ENCODE measurements around the gene APMAP. TPM values are rescaled to one million over a fixed set of nuclear protein-coding genes. Genes with fewer than 3 reads are reported as not detected.

Gene APMAP
- total RNA-seq, 1 donor from 2014 or later: 48.8 TPM

DNA sequence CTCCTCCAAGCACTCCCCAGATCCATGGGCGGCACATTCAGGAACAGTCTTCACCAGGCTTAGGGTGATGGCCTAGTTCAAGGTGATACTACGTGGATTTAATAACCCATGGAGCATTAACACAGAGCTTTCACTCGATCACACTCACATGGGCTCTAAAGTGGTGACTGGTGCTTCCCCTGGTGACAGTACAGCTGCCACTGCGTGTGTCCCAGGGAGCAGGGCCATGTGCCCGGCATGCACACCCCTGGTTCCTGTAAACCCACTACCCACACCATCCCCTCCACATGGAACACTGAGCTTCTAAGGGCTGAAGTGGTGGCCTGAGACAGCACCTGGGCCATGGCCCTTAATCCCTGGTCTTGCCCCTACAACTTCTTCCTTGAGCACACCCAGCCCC is 27.8 kb upstream of the APMAP start:
- Mint-ChIP-seq H3K27ac (no peak overlapping the region), H3K4me1 (ENCODE audit: low read depth) (no peaks in the 10 kb centered on the region), H3K36me3 (ENCODE audit: low read depth) (peaks cover 4% of the 10 kb centered on the region), H3K4me3 (ENCODE audit: low read depth) (no peak overlapping the region), H3K27me3 (ENCODE audit: low read depth) (no peaks in the 10 kb centered on the region), H3K9me3 (no peaks in the 10 kb centered on the region)
- intact Hi-C loops (cut with micrococcal nuclease): no loop called here
- no peak for DNase-seq (ENCODE audit: low spot score)

DNA sequence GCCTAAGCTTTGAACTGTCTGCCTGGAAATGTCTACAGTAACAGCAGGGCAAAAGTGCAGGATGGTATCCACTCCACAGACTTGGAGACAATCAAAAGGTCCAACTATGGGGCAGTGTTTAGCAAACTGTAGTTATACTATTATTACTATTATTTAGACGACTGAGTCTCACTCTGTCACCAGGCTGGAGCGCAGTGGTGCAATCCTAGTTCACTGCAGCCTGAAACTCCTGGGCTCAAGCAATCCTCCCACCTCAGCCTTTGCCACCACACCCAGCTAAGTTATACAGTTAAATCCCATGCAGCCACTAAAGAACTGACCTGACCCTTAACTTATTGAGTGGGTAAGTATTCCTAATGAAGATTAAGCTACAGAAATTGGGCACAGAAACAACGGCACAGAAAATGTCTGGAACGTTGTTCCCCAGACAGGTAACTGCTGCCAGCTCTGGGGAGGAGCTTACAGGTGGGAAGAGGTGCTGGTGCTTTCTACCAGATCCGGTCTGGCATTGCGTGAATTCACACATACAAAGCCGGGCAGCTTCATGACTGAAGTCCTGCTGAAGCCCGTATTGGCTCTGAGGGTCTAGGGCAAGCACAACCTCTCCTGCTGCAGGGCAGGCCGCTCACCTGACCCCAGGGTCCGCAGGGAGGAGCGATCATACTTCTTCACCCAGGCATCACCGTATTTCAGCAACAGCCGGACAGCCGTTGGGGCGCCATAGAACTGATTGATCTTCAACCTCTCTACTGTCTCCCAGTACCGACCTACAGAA is 27.0 kb upstream of the APMAP start:
- intact Hi-C loops (cut with micrococcal nuclease): no loop called here
- H3K27ac Mint-ChIP-seq: no peak overlapping the region
- peaks cover 4% of the 10 kb centered on the region for H3K36me3 Mint-ChIP-seq (ENCODE audit: low read depth)
- no peaks in the 10 kb centered on the region for H3K4me1 Mint-ChIP-seq (ENCODE audit: low read depth)
- no peaks in the 10 kb centered on the region for H3K27me3 Mint-ChIP-seq (ENCODE audit: low read depth)
- no peaks in the 10 kb centered on the region for H3K9me3 Mint-ChIP-seq
- DNase-seq (ENCODE audit: low spot score): no peak
- H3K4me3 Mint-ChIP-seq (ENCODE audit: low read depth): no peak overlapping the region

- H3K27me3 Mint-ChIP-seq (ENCODE audit: low read depth): no peaks in the 10 kb centered on the region
- DNase-seq (ENCODE audit: low spot score): no peak
- intact Hi-C loops (cut with micrococcal nuclease): no loop called here
- H3K4me1 Mint-ChIP-seq (ENCODE audit: low read depth): no peaks in the 10 kb centered on the region
- H3K36me3 Mint-ChIP-seq (ENCODE audit: low read depth): peaks cover 4% of the 10 kb centered on the region
- no peaks in the 10 kb centered on the region for H3K9me3 Mint-ChIP-seq
- no peak overlapping the region for H3K4me3 Mint-ChIP-seq (ENCODE audit: low read depth)
- no peak overlapping the region for H3K27ac Mint-ChIP-seq
Observed at GRCh38 chr20:25018841-25019240, 26.3 kb upstream of the APMAP start.

DNA sequence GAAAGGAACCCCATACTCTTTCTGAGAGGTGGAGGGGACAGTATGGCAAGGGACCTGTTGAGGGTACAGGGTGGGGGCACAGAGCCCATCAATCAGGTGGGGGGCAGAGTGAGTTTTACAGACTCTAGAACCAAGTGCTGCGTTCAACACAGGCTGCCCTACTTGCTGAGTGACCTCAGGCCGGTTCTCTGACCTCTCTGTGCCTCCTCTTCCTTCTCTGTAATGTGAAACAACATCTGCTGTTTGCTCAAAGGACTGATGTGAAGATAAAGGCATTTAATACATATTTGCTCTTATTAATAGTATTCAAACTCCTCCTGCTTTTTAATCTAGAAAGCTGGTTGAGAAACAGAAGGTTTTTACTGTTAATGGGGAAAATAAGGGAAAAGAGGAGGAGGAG is 25.9 kb upstream of the APMAP start:
- Mint-ChIP-seq H3K4me3 (ENCODE audit: low read depth) (no peak overlapping the region), H3K4me1 (ENCODE audit: low read depth) (no peaks in the 10 kb centered on the region), H3K36me3 (ENCODE audit: low read depth) (peaks cover 4% of the 10 kb centered on the region), H3K9me3 (no peaks in the 10 kb centered on the region), H3K27me3 (ENCODE audit: low read depth) (no peaks in the 10 kb centered on the region), H3K27ac (no peak overlapping the region)
- intact Hi-C loops (cut with micrococcal nuclease): no loop called here
- no peak for DNase-seq (ENCODE audit: low spot score)

- H3K27ac Mint-ChIP-seq: no peak overlapping the region
- no peak for DNase-seq (ENCODE audit: low spot score)
- no peaks in the 10 kb centered on the region for H3K27me3 Mint-ChIP-seq (ENCODE audit: low read depth)
- H3K4me1 Mint-ChIP-seq (ENCODE audit: low read depth): no peaks in the 10 kb centered on the region
- no peaks in the 10 kb centered on the region for H3K9me3 Mint-ChIP-seq
- H3K36me3 Mint-ChIP-seq (ENCODE audit: low read depth): peaks cover 4% of the 10 kb centered on the region
- no peak overlapping the region for H3K4me3 Mint-ChIP-seq (ENCODE audit: low read depth)
- intact Hi-C loops (cut with micrococcal nuclease): no loop called here
Observed at GRCh38 chr20:25017257-25017803, 24.8 kb upstream of the APMAP start.

- H3K36me3 Mint-ChIP-seq (ENCODE audit: low read depth): peaks cover 4% of the 10 kb centered on the region
Observed at GRCh38 chr20:25016471-25016870, 23.9 kb upstream of the APMAP start.

GRCh38 chr20:25015986-25016385 is 23.4 kb upstream of the APMAP start:
- intact Hi-C loops (cut with micrococcal nuclease): no loop called here
- no peak for DNase-seq (ENCODE audit: low spot score)

More at GRCh38 chr20:25016471-25016870, 23.9 kb upstream of the APMAP start:
- no peaks in the 10 kb centered on the region for H3K9me3 Mint-ChIP-seq
- H3K27me3 Mint-ChIP-seq (ENCODE audit: low read depth): no peaks in the 10 kb centered on the region
- intact Hi-C loops (cut with micrococcal nuclease): no loop called here
- H3K4me1 Mint-ChIP-seq (ENCODE audit: low read depth): no peaks in the 10 kb centered on the region
- DNase-seq (ENCODE audit: low spot score): no peak
- H3K4me3 Mint-ChIP-seq (ENCODE audit: low read depth): no peak overlapping the region
- H3K27ac Mint-ChIP-seq: no peak overlapping the region

DNA sequence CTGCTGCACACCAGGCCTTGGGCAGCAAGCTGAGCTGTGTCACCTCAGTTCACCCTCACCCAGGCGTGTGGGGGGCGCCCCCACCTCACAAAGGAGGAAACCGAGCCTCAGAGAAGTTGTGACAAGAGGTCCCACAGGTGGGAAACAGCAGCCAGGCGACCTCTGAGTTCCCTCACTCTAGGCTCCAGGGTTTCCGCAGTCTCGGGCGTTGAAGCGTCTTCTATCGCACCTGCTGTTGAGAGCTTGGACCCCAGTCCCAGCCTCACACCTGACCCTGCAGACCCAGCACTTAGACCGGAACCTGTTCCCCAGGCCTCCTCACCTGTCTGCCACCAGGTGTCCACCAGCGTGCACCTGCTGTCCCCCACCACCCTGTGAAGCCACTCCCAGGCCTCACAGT is 22.3 kb upstream of the APMAP start:
- Mint-ChIP-seq H3K27me3 (ENCODE audit: low read depth) (no peaks in the 10 kb centered on the region), H3K9me3 (no peaks in the 10 kb centered on the region), H3K4me3 (ENCODE audit: low read depth) (no peak overlapping the region), H3K4me1 (ENCODE audit: low read depth) (no peaks in the 10 kb centered on the region), H3K36me3 (ENCODE audit: low read depth) (peaks cover 4% of the 10 kb centered on the region), H3K27ac (no peak overlapping the region)
- intact Hi-C loops (cut with micrococcal nuclease): no loop called here
- no peak for DNase-seq (ENCODE audit: low spot score)

More at GRCh38 chr20:25015986-25016385, 23.4 kb upstream of the APMAP start:
- Mint-ChIP-seq H3K4me3 (ENCODE audit: low read depth) (no peak overlapping the region), H3K27me3 (ENCODE audit: low read depth) (no peaks in the 10 kb centered on the region), H3K9me3 (no peaks in the 10 kb centered on the region), H3K36me3 (ENCODE audit: low read depth) (peaks cover 4% of the 10 kb centered on the region), H3K27ac (no peak overlapping the region), H3K4me1 (ENCODE audit: low read depth) (no peaks in the 10 kb centered on the region)

DNA sequence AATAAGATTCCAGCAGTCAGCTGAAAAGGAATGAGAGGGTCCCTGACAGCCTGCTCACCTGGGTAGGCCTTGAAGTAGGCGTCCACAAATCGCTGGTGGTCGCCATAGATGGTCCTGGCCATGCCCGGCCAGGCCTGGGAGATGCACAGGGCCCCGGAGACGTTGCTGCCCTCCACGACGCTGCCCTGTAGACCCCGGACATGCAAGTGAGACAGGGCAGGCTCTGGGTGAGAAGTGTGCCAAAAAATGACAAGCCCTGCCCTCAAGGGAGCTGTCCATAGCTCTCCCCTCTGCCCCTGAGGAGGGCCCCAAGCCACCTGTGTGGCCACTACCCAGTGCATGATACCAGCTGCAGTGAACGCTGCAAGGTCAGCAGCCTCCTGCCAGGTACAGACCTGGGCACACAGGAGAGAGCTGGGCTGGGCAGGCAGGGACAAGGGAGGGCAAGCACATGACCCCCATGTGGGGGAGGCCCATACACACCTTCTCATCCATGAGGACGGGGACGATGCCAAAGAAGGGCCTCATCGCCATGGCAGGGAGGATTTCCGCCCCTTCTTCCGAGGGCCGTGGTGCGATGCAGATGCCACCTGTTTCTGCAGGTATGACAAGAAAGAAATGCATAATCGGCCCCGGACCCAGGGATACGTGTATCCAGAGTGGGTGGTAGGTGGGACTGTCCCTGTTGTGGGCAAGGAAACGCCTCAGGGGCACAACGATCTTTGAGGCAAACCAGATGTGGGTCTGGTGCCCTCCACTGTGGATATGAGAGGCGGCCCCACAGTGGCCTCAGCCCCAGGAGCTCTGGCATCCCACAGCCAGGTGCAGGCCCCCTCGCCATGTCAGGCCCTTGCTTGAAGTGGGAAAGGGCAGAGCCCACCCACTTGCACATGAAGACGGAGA is 21.2 kb upstream of the APMAP start:
- H3K4me3 Mint-ChIP-seq (ENCODE audit: low read depth): no peak overlapping the region
- H3K27me3 Mint-ChIP-seq (ENCODE audit: low read depth): no peaks in the 10 kb centered on the region
- H3K9me3 Mint-ChIP-seq: no peaks in the 10 kb centered on the region
- intact Hi-C loops (cut with micrococcal nuclease): no loop called here
- DNase-seq (ENCODE audit: low spot score): no peak
- peaks cover 4% of the 10 kb centered on the region for H3K36me3 Mint-ChIP-seq (ENCODE audit: low read depth)
- H3K27ac Mint-ChIP-seq: no peak overlapping the region
- H3K4me1 Mint-ChIP-seq (ENCODE audit: low read depth): no peaks in the 10 kb centered on the region

DNA sequence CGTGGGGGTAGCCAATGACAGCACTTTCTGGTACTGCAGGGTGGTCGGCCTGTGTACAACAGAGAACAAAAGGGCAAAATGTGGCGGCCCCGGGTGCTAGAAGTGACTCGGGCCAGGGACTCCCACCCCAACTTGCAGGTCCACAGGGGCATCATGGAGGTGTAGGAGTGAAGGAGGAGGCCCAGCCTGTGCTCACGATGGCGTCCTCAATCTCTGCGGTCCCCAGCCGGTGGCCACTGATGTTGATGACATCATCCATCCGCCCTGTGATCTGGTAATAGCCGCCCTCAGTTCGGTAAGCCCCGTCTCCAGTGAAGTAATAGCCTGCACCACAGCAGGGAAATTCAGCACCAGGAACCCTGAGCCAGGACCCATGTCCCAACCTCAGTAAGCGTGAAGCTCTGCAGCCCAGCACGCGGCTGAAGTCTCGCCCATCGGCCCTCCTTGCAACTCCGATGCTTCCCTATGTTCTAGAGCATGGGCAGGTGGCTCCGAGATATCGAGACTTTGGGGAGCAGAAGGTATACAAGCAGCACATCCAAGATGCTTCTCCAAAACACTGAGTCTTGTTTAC is 20.2 kb upstream of the APMAP start:
- Mint-ChIP-seq H3K27me3 (ENCODE audit: low read depth) (no peaks in the 10 kb centered on the region), H3K9me3 (no peaks in the 10 kb centered on the region), H3K27ac (no peak overlapping the region), H3K36me3 (ENCODE audit: low read depth) (peaks cover 4% of the 10 kb centered on the region), H3K4me1 (ENCODE audit: low read depth) (no peaks in the 10 kb centered on the region), H3K4me3 (ENCODE audit: low read depth) (no peak overlapping the region)
- no peak for DNase-seq (ENCODE audit: low spot score)
- intact Hi-C loops (cut with micrococcal nuclease): no loop called here

DNA sequence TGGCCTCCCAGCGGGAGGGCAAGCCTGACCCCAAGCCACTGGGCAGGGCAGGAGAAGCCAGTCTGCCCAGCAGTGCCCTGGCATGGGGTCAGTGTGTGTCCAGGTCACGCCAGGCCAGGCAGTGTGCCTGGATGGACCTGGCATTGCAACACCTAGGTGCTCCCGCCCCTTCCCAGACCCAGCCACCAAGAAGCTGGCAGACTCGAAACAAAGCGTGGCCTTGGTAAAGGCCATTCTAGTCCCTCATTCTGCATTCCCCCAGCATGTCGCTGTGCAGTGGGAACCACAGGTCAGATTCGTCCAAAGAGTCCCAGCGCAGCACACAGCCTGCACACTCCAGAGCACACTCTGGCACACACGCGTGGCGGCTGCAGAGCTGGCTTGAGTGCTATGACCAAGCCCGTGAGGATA is 19.3 kb upstream of the APMAP start:
- Mint-ChIP-seq H3K27me3 (ENCODE audit: low read depth) (no peaks in the 10 kb centered on the region), H3K27ac (no peak overlapping the region), H3K36me3 (ENCODE audit: low read depth) (peaks cover 3% of the 10 kb centered on the region), H3K9me3 (no peaks in the 10 kb centered on the region), H3K4me3 (ENCODE audit: low read depth) (no peak overlapping the region), H3K4me1 (ENCODE audit: low read depth) (no peaks in the 10 kb centered on the region)
- intact Hi-C loops (cut with micrococcal nuclease): no loop called here
- no peak for DNase-seq (ENCODE audit: low spot score)

DNA sequence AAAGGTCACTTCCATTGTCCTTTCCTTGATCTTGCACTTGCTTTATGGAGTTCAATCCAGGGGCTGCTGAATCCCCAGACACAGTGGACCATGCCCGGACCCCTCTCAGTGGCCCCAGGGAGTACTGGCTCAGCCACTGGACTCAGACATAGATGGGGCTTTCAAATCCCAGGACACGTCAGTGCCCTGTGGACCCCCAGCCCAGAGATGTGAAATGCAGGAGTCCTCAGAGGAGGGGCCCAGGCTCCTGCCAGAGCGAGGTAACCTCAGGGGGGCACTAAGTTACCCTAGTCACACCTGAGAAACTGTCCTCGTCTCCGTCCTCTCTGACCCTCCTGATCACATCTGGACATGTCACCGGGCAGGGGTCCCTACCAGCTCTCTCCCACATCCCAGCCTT is 18.7 kb upstream of the APMAP start:
- no peaks in the 10 kb centered on the region for H3K4me1 Mint-ChIP-seq (ENCODE audit: low read depth)
- no peak for DNase-seq (ENCODE audit: low spot score)
- peaks cover 4% of the 10 kb centered on the region for H3K36me3 Mint-ChIP-seq (ENCODE audit: low read depth)

More for the DNA sequence above, 18.7 kb upstream of the APMAP start:
- H3K4me3 Mint-ChIP-seq (ENCODE audit: low read depth): no peak overlapping the region
- H3K27ac Mint-ChIP-seq: no peak overlapping the region
- H3K27me3 Mint-ChIP-seq (ENCODE audit: low read depth): no peaks in the 10 kb centered on the region
- intact Hi-C loops (cut with micrococcal nuclease): no loop called here
- no peaks in the 10 kb centered on the region for H3K9me3 Mint-ChIP-seq

All from activated T-helper 2 cell treated with anti-CD3 and anti-CD28 coated beads, Interferon-gamma antibody, Interleukin-2, Interleukin-4, amounts not matched to agents 10 μg/mL and 5 μg/mL and 100 μg/mL, durations not matched to agents 14 hours and 24 hours and 36 hours (primary cell).